HFFc6 (cell line): ENCODE measurements around the gene CD44. TPM values are rescaled to one million over a fixed set of nuclear protein-coding genes. Genes with fewer than 3 reads are reported as not detected.

Source experiments
- DNase-seq: peaks from one replicate; pipeline ENCODE4 v3.0.0-alpha.2; 2018
- H3K27ac Mint-ChIP-seq: 2 replicates; pipeline ENCODE4 v1.8.0; 2020; ENCODE audit warnings: mild to moderate bottlenecking, mixed read lengths
- H3K27me3 Mint-ChIP-seq: 2 replicates; pipeline ENCODE4 v1.8.0; 2021; ENCODE audit warnings: mild to moderate bottlenecking, moderate library complexity, mixed read lengths; ENCODE audit not compliant: insufficient read depth
- H3K36me3 Mint-ChIP-seq: 2 replicates; pipeline ENCODE4 v1.8.0; 2021; ENCODE audit warnings: low read depth, mixed read lengths
- H3K4me1 Mint-ChIP-seq: 2 replicates; pipeline ENCODE4 v1.8.0; 2020; ENCODE audit warnings: low read depth, mixed read lengths
- H3K4me3 Mint-ChIP-seq: 2 replicates; pipeline ENCODE4 v1.8.0; 2020; ENCODE audit warnings: mild to moderate bottlenecking, moderate library complexity, mixed read lengths
- H3K9me3 Mint-ChIP-seq: 2 replicates; pipeline ENCODE4 v1.8.0; 2020; ENCODE audit warnings: mild to moderate bottlenecking, mixed read lengths
- CTCF ChIP-seq: fragments of 200-600 bp; sonication (generic); IDR thresholded peaks from 2 replicates; pipeline ENCODE4 v1.5.0; 2021; ENCODE audit warnings: antibody characterized with exemption, mild to moderate bottlenecking
- total RNA-seq, 6 experiments: library from RNA; stranded (reverse); fragmentation: NEBNext Ultra II Directional; extraction: Animal tissue kit (Norgen Biotek cat#: 25700); gene quantifications; 2 replicates in 1 of 6; 3 replicates in 5 of 6; pipeline ENCODE4 v1.2.3, GENCODE V29; 2021

Gene CD44
- total RNA-seq, 6 experiments from 2014 or later: 1,912 to 2,221 (median 2,175) TPM

- H3K4me1 Mint-ChIP-seq: peaks cover 84% of the 10 kb centered on the region
- DNase-seq: no peak
- H3K27ac Mint-ChIP-seq: peak overlapping the region; percentile 94
- H3K9me3 Mint-ChIP-seq: peaks cover 8% of the 10 kb centered on the region; the same call in 1 of the 2 replicates
- H3K4me3 Mint-ChIP-seq: no peak overlapping the region; the same call in 1 of the 2 replicates
- TF ChIP-seq CTCF: no peak
- H3K27me3 Mint-ChIP-seq: peaks cover 51% of the 10 kb centered on the region
- H3K36me3 Mint-ChIP-seq: peaks cover 91% of the 10 kb centered on the region
Observed at GRCh38 chr11:35228328-35228725, 89.4 kb downstream of the CD44 start.

DNA sequence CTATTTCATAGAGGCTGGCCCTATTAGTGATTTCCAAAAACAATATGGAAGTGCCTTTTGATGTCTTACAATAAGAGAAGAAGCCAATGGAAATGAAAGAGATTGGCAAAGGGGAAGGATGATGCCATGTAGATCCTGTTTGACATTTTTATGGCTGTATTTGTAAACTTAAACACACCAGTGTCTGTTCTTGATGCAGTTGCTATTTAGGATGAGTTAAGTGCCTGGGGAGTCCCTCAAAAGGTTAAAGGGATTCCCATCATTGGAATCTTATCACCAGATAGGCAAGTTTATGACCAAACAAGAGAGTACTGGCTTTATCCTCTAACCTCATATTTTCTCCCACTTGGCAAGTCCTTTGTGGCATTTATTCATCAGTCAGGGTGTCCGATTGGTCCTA lies 91.4 kb downstream of the CD44 start:
- Mint-ChIP-seq H3K9me3 (peaks cover 11% of the 10 kb centered on the region; the same call in 1 of the 2 replicates), H3K4me3 (no peak overlapping the region), H3K4me1 (peaks cover 88% of the 10 kb centered on the region), H3K27me3 (peaks cover 49% of the 10 kb centered on the region), H3K36me3 (peaks cover 79% of the 10 kb centered on the region), H3K27ac (peak overlapping the region; percentile 66; the same call in 1 of the 2 replicates)
- no peak for TF ChIP-seq CTCF
- DNase-seq: no peak

GRCh38 chr11:35231076-35231860 lies 92.3 kb downstream of the CD44 start:
- H3K36me3 Mint-ChIP-seq: peaks cover 73% of the 10 kb centered on the region
- no peak for TF ChIP-seq CTCF
- H3K27ac Mint-ChIP-seq: peak overlapping the region; percentile 66
- H3K4me1 Mint-ChIP-seq: peaks cover 90% of the 10 kb centered on the region
- no peak for DNase-seq
- H3K27me3 Mint-ChIP-seq: peaks cover 42% of the 10 kb centered on the region
- H3K9me3 Mint-ChIP-seq: peaks cover 11% of the 10 kb centered on the region; the same call in 1 of the 2 replicates
- peak overlapping the region; percentile 24; the same call in 1 of the 2 replicates for H3K4me3 Mint-ChIP-seq

DNA sequence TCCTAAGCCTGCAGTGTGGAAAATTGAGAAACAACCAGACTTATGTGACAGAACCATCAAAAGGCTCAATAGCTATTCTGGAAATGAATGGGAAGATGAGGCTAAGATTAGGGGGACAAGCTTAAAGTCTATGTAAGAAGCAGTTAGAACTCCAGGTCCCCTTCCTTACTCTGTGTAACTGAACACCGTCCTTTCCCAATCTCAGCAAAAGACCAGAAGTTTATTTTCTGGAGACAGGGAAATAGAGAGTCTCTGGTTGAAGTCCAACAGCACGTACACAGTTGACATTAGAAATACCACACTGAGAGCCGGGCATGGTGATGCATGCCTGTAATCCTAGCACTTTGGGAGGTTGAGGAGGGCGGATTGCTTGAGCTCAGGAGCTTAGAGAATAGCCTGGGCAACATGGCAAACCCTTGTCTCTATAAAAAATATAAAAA lies 93.9 kb downstream of the CD44 start:
- H3K9me3 Mint-ChIP-seq: peaks cover 11% of the 10 kb centered on the region; the same call in 1 of the 2 replicates
- TF ChIP-seq CTCF: no peak
- peaks cover 95% of the 10 kb centered on the region for H3K4me1 Mint-ChIP-seq
- peaks cover 37% of the 10 kb centered on the region for H3K27me3 Mint-ChIP-seq
- peaks cover 60% of the 10 kb centered on the region for H3K36me3 Mint-ChIP-seq
- H3K4me3 Mint-ChIP-seq: 0 out of 2 replicates have a peak overlapping the region, but pooled peaks have one; percentile 0
- DNase-seq: no peak
- peak overlapping the region; percentile 66 for H3K27ac Mint-ChIP-seq

GRCh38 chr11:35233518-35233917 lies 94.5 kb downstream of the CD44 start:
- TF ChIP-seq CTCF: no peak
- peak overlapping the region; percentile 66 for H3K27ac Mint-ChIP-seq
- no peak for DNase-seq

More at GRCh38 chr11:35233518-35233917, 94.5 kb downstream of the CD44 start:
- Mint-ChIP-seq H3K9me3 (peaks cover 11% of the 10 kb centered on the region; the same call in 1 of the 2 replicates), H3K27me3 (peaks cover 37% of the 10 kb centered on the region), H3K4me3 (no peak overlapping the region), H3K4me1 (peaks cover 93% of the 10 kb centered on the region), H3K36me3 (peaks cover 58% of the 10 kb centered on the region)
